Nephron (organoid): Measurements from ENCODE around the gene RSU1.

Experiments used
- H3K27ac Mint-ChIP-seq, 3 experiments: 2 replicates each; pipeline ENCODE4 v1.8.0; 2020; ENCODE audit warnings: mixed read lengths in 3 of 3, mild to moderate bottlenecking in 2 of 3, moderate library complexity in 1 of 3
- H3K27me3 Mint-ChIP-seq: 2 replicates; pipeline ENCODE4 v1.8.0; 2021; ENCODE audit warnings: low read depth, mild to moderate bottlenecking, moderate library complexity, mixed read lengths
- H3K36me3 Mint-ChIP-seq: 2 replicates; pipeline ENCODE4 v1.8.0; 2020; ENCODE audit warnings: low read depth, mixed read lengths
- H3K4me1 Mint-ChIP-seq: 2 replicates; pipeline ENCODE4 v1.8.0; 2020; ENCODE audit warnings: mixed read lengths
- H3K4me3 Mint-ChIP-seq, 3 experiments: 2 replicates each; pipeline ENCODE4 v1.8.0; 2020; ENCODE audit warnings: mild to moderate bottlenecking in 3 of 3, mixed read lengths in 3 of 3, moderate library complexity in 2 of 3
- H3K9me3 Mint-ChIP-seq: 2 replicates; pipeline ENCODE4 v1.8.0; 2020; ENCODE audit warnings: mixed read lengths
- TF ChIP-seq, protein P1 (sequence below), 3 experiments: fragments of 200-600 bp; sonication (generic); IDR thresholded peaks; one replicate each; pipeline ENCODE4 v1.5.0; 2021; ENCODE audit warnings: antibody characterized with exemption in 3 of 3; ENCODE audit not compliant: unreplicated experiment in 3 of 3

Gene RSU1

DNA sequence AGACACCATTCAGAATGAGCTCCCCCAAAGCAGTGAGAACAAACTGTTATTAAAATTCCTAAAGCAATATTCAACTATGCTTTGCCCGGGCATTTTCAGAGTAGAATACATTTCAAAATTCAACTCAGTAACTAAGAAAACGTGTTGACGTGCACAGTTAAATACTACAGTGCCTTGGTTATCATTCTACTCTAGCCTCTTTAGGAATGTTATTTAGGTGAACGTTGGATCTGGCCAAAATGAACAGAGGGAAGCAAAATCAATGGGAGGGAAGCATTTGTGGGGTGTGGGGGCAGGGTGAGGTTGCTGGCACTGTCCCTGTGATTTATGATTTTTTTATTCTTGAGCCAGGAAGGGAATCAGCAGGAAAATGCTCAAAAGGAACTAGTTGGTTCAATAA lies 27.5 kb downstream of the RSU1 start:
- H3K4me1 Mint-ChIP-seq: no peaks in the 10 kb centered on the region
- H3K9me3 Mint-ChIP-seq: peaks cover 5% of the 10 kb centered on the region

GRCh38 chr10:16789261-16789660 lies 28.0 kb downstream of the RSU1 start:
- Mint-ChIP-seq H3K4me3 (no peak overlapping the region), H3K36me3 (peaks cover 43% of the 10 kb centered on the region), H3K9me3 (peaks cover 4% of the 10 kb centered on the region), H3K27ac (peak overlapping the region in 2 of 3 experiments; percentile 65 to 78), H3K4me1 (no peaks in the 10 kb centered on the region), H3K27me3 (no peaks in the 10 kb centered on the region)
- TF ChIP-seq, protein P1, sequence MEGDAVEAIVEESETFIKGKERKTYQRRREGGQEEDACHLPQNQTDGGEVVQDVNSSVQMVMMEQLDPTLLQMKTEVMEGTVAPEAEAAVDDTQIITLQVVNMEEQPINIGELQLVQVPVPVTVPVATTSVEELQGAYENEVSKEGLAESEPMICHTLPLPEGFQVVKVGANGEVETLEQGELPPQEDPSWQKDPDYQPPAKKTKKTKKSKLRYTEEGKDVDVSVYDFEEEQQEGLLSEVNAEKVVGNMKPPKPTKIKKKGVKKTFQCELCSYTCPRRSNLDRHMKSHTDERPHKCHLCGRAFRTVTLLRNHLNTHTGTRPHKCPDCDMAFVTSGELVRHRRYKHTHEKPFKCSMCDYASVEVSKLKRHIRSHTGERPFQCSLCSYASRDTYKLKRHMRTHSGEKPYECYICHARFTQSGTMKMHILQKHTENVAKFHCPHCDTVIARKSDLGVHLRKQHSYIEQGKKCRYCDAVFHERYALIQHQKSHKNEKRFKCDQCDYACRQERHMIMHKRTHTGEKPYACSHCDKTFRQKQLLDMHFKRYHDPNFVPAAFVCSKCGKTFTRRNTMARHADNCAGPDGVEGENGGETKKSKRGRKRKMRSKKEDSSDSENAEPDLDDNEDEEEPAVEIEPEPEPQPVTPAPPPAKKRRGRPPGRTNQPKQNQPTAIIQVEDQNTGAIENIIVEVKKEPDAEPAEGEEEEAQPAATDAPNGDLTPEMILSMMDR (IDR thresholded peaks at IDR 0.05; ENCODE audit: unreplicated experiment in 3 of 3): no peak

More for the DNA sequence above, 27.5 kb downstream of the RSU1 start:
- Mint-ChIP-seq H3K27me3 (no peaks in the 10 kb centered on the region), H3K36me3 (peaks cover 41% of the 10 kb centered on the region), H3K4me3 (no peak overlapping the region), H3K27ac (peak overlapping the region in 1 of 3 experiments; percentile 78)
- TF ChIP-seq, protein P1 (IDR thresholded peaks at IDR 0.05; ENCODE audit: unreplicated experiment in 3 of 3): no peak

GRCh38 chr10:16788778-16789177 lies 28.4 kb downstream of the RSU1 start:
- TF ChIP-seq, protein P1 (IDR thresholded peaks at IDR 0.05; ENCODE audit: unreplicated experiment in 3 of 3): no peak
- H3K36me3 Mint-ChIP-seq: peaks cover 43% of the 10 kb centered on the region
- H3K27me3 Mint-ChIP-seq: no peaks in the 10 kb centered on the region
- no peak overlapping the region for H3K4me3 Mint-ChIP-seq
- peak overlapping the region in 2 of 3 experiments; percentile 65 to 78 for H3K27ac Mint-ChIP-seq
- no peaks in the 10 kb centered on the region for H3K4me1 Mint-ChIP-seq
- H3K9me3 Mint-ChIP-seq: peaks cover 3% of the 10 kb centered on the region

GRCh38 chr10:16788125-16788524 lies 29.1 kb downstream of the RSU1 start:
- Mint-ChIP-seq H3K9me3 (peaks cover under 1% of the 10 kb centered on the region), H3K27me3 (no peaks in the 10 kb centered on the region), H3K4me3 (no peak overlapping the region), H3K36me3 (peaks cover 42% of the 10 kb centered on the region), H3K4me1 (no peaks in the 10 kb centered on the region), H3K27ac (no peak overlapping the region)
- TF ChIP-seq, protein P1 (IDR thresholded peaks at IDR 0.05; ENCODE audit: unreplicated experiment in 3 of 3): no peak

DNA sequence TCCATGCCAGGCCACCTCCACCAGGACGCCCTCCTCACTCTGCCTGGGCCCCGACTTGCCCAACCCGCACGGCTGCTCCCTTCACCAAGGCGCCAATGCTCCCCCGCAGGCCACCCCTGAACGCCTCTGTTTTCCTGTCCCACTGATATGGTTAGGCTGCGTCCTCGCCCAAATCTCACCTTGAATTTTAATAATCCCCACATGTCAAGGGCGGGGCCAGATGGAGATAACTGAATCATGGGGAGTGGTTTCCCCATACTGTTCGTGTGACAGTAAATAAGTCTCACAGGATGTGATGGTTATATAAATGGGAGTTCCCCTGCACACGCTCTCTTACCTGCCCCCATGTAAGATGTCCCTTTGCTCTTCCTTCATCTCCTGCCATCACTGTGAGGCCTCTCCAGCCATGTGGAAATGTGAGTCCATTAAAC lies 29.8 kb downstream of the RSU1 start:
- H3K27me3 Mint-ChIP-seq: no peaks in the 10 kb centered on the region
- no peaks in the 10 kb centered on the region for H3K9me3 Mint-ChIP-seq
- peaks cover 41% of the 10 kb centered on the region for H3K36me3 Mint-ChIP-seq
- H3K27ac Mint-ChIP-seq: no peak overlapping the region
- no peaks in the 10 kb centered on the region for H3K4me1 Mint-ChIP-seq
- H3K4me3 Mint-ChIP-seq: no peak overlapping the region
- TF ChIP-seq, protein P1 (IDR thresholded peaks at IDR 0.05; ENCODE audit: unreplicated experiment in 3 of 3): no peak

GRCh38 chr10:16780338-16780880 lies 36.8 kb downstream of the RSU1 start:
- Mint-ChIP-seq H3K27me3 (no peaks in the 10 kb centered on the region), H3K9me3 (no peaks in the 10 kb centered on the region), H3K4me1 (peaks cover 6% of the 10 kb centered on the region), H3K27ac (no peak overlapping the region), H3K36me3 (peaks cover 14% of the 10 kb centered on the region), H3K4me3 (no peak overlapping the region)
- TF ChIP-seq, protein P1 (IDR thresholded peaks at IDR 0.05; ENCODE audit: unreplicated experiment in 3 of 3): no peak
